NCI-H1092 (cell line): Measurements from ENCODE around the gene NME3.

Experiments used
- DNase-seq: peaks from one replicate; lab custom pipeline; 2025; lab: John Stamatoyannopoulos, UW

The NME3 gene

DNA sequence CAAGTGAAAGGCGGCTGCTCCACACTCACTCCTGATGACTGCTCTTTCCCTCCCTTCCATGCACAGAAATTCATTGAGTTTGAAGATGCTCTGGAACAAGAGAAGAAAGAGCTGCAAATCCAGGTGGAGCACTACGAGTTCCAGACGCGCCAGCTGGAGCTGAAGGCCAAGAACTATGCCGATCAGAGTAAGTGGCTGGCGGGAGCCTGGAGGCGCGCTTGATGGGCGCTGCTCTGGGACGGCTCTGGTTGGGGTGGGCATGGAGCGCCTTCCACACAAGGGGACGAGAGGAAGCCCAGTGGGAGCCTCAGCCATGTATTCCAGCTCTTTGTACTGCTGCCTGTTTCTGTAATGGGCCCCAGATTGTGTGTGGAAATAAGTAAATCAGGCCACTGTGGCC lies 46.9 kb downstream of the NME3 start:
- DNase-seq = no peak

DNA sequence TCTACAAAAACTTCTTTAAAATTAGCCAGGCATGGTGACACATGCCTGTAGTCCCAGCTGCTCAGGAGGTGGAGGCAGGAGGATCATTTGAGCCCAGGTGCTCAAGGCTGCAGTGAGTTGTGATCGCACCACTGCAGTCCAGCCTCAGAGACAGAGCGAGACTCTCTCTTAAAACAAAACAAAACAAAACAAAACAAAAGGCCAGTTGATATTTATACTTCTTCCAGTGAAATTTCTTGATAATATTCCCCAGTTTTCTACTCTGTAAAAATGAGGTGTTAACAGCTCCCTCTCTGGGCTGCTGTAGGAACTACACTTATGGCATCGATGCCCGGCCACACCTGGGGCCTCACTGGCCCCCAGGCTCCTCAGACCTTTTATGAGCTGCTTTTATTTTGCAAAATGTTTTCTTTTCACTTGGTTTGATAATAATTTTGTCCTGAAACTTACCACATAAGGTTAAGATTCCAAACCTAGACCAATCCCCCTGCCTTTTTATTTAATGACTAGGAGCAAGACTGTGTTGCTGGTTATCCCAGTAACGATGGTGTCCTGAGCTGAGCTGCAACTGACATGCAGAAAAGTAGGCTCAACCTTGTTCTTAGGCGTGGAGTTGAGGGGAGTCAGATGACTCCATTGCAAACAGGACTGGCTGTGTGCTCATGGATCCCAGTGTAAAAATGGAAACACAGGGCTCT lies 47.7 kb downstream of the NME3 start:
- DNase-seq = no peak

DNA sequence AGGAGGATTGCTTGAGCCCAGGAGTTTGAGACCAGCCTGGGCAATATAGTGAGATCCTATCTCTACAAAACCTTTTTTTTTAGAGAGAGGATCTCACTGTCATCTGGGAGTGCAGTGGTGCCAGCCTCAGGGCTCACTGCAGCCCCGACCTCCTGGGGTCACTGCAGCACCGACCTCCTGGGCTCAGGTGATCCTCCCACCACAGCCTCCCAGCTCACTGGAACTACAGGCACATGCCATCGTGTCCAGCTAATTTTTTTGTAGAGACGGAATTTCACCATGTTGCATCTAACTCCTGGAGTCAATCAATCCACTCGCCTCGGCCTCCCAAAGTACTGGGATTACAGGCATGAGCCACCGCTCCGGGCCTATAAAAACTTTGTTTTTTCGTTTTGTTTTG lies 50.0 kb downstream of the NME3 start:
- no peak for DNase-seq
